ENCODE results near the gene RND1. TPM values are rescaled to one million over a fixed set of nuclear protein-coding genes. Genes with fewer than 3 reads are reported as not detected.

RND1 gene
- total and polyA plus RNA-seq, 2 of the 13 experiments (the other 11 are each of a cell fraction or from before 2014, with no cell fraction given), result 1.8 to 1.9 TPM

- TF ChIP-seq, protein P1, sequence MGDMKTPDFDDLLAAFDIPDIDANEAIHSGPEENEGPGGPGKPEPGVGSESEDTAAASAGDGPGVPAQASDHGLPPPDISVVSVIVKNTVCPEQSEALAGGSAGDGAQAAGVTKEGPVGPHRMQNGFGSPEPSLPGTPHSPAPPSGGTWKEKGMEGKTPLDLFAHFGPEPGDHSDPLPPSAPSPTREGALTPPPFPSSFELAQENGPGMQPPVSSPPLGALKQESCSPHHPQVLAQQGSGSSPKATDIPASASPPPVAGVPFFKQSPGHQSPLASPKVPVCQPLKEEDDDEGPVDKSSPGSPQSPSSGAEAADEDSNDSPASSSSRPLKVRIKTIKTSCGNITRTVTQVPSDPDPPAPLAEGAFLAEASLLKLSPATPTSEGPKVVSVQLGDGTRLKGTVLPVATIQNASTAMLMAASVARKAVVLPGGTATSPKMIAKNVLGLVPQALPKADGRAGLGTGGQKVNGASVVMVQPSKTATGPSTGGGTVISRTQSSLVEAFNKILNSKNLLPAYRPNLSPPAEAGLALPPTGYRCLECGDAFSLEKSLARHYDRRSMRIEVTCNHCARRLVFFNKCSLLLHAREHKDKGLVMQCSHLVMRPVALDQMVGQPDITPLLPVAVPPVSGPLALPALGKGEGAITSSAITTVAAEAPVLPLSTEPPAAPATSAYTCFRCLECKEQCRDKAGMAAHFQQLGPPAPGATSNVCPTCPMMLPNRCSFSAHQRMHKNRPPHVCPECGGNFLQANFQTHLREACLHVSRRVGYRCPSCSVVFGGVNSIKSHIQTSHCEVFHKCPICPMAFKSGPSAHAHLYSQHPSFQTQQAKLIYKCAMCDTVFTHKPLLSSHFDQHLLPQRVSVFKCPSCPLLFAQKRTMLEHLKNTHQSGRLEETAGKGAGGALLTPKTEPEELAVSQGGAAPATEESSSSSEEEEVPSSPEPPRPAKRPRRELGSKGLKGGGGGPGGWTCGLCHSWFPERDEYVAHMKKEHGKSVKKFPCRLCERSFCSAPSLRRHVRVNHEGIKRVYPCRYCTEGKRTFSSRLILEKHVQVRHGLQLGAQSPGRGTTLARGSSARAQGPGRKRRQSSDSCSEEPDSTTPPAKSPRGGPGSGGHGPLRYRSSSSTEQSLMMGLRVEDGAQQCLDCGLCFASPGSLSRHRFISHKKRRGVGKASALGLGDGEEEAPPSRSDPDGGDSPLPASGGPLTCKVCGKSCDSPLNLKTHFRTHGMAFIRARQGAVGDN (CRISPR knock-in tag; IDR thresholded peaks at IDR 0.05), result peak; percentile 20; the same call in 1 of the 2 replicates
- TF ChIP-seq KMT2A (CRISPR knock-in tag; IDR thresholded peaks at IDR 0.05) (no peak), ZNF670 (CRISPR knock-in tag; IDR thresholded peaks at IDR 0.05; ENCODE audit: borderline replicate concordance) (no peak), PHF8 (CRISPR knock-in tag; IDR thresholded peaks at IDR 0.05) (no peak), FOXA1 (IDR thresholded peaks at IDR 0.05) (no peak), FOXA1 (CRISPR knock-in tag; IDR thresholded peaks at IDR 0.05) (no peak), TRIM22 (IDR thresholded peaks at IDR 0.05) (no peak), TOE1 (CRISPR knock-in tag; IDR thresholded peaks at IDR 0.05) (no peak), ZNF256 (CRISPR knock-in tag; conservative IDR thresholded peaks at IDR 0.05) (no peak), ZSCAN25 (CRISPR knock-in tag; IDR thresholded peaks at IDR 0.05) (peak; percentile 81), SRSF1 (optimal IDR thresholded peaks at IDR 0.05; ENCODE audit: low read depth, low read length) (no peak), ZNF274 (CRISPR knock-in tag; IDR thresholded peaks at IDR 0.05) (no peak), ZNF839 (CRISPR knock-in tag; IDR thresholded peaks at IDR 0.05; ENCODE audit: borderline replicate concordance) (no peak), NFE2 (CRISPR knock-in tag; IDR thresholded peaks at IDR 0.05) (no peak), ZBTB44 (CRISPR knock-in tag; IDR thresholded peaks at IDR 0.05) (no peak)
- TF ChIP-seq, protein P2, sequence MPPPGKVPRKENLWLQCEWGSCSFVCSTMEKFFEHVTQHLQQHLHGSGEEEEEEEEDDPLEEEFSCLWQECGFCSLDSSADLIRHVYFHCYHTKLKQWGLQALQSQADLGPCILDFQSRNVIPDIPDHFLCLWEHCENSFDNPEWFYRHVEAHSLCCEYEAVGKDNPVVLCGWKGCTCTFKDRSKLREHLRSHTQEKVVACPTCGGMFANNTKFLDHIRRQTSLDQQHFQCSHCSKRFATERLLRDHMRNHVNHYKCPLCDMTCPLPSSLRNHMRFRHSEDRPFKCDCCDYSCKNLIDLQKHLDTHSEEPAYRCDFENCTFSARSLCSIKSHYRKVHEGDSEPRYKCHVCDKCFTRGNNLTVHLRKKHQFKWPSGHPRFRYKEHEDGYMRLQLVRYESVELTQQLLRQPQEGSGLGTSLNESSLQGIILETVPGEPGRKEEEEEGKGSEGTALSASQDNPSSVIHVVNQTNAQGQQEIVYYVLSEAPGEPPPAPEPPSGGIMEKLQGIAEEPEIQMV (CRISPR knock-in tag; IDR thresholded peaks at IDR 0.05; ENCODE audit: low read depth), result no peak
- TF ChIP-seq, protein P3, sequence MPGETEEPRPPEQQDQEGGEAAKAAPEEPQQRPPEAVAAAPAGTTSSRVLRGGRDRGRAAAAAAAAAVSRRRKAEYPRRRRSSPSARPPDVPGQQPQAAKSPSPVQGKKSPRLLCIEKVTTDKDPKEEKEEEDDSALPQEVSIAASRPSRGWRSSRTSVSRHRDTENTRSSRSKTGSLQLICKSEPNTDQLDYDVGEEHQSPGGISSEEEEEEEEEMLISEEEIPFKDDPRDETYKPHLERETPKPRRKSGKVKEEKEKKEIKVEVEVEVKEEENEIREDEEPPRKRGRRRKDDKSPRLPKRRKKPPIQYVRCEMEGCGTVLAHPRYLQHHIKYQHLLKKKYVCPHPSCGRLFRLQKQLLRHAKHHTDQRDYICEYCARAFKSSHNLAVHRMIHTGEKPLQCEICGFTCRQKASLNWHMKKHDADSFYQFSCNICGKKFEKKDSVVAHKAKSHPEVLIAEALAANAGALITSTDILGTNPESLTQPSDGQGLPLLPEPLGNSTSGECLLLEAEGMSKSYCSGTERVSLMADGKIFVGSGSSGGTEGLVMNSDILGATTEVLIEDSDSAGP (CRISPR knock-in tag; IDR thresholded peaks at IDR 0.05; ENCODE audit: borderline replicate concordance), result no peak
These were observed 47.5 kb downstream of the RND1 start, which contains the start of gene CACNB3 (continued) for GRCh38 chr12:48817873-48818830.

Data from HepG2 (cell line).